HG02642 (cell line): ENCODE data around the gene NOL11.
"Not testable (repeated sequence)": the region's sequence is repeated elsewhere in the genome, so short reads cannot be mapped to it uniquely, and the experiment has no call there.

ENCODE experiments used
- ATAC-seq: cut with Tn5 transposase; IDR thresholded peaks from one replicate; pipeline ENCODE4 v1.9.1; 2021; ENCODE audit warnings: mild to moderate bottlenecking; ENCODE audit not compliant: unreplicated experiment, poor library complexity

Gene NOL11

DNA sequence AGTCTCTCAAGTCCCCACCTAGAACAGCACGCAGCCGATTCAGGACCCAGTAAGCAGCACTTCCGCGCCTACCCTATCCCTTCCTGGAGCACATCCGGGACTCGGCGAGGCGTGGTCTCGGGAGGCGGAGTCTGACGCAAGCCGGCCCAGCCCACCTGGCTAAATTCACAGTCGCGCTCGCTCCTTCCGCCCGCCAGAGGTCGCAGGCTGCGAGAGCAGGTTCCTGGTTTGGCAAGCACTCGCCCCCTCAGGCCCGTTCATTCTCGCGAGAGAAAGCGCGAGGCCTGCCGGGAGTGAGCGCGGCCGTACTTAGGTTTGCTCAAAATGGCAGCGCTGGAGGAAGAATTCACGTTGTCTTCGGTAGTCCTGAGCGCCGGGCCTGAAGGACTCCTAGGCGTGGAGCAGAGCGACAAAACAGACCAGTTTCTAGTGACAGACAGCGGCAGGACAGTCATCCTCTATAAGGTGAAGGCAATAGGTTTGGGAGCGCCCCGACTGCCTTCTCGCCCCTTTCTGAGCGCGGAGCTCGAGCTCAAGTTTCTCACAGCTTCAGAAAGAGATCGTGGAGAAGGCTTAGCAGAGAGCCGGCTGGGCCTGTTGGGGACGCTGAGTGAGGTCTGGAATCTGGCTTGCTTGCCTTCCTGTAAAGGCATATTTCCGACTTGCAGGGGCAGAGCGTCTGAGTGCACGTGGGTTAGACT, at the start of gene NOL11:
Gene NOL11 (plus strand): TSS at position 313 of the 701 bp plus-strand sequence. CDS start 12 bp downstream, at position 325.
- ATAC-seq, result peak; percentile 98

DNA sequence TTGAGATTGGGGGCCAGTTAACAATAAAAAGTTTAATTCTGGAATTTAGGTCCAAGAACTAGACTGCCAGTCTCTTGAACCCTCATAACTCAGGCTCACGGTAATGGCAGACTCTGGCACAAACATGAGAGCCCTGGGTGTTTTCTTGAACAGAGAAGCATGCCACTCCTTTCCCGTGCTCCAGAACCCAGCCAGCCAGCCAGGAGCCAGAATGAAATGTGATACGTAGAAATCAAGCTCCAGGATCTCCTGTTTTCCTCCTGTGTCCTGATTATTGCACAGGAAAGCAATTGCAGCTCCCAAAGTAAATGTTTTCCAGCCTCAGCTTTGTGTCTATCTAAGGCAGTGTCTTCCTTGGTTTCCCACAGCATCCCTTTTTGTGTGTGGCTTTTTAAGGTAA, 46.2 kb upstream of the NOL11 start:
- ATAC-seq, result no peak

DNA sequence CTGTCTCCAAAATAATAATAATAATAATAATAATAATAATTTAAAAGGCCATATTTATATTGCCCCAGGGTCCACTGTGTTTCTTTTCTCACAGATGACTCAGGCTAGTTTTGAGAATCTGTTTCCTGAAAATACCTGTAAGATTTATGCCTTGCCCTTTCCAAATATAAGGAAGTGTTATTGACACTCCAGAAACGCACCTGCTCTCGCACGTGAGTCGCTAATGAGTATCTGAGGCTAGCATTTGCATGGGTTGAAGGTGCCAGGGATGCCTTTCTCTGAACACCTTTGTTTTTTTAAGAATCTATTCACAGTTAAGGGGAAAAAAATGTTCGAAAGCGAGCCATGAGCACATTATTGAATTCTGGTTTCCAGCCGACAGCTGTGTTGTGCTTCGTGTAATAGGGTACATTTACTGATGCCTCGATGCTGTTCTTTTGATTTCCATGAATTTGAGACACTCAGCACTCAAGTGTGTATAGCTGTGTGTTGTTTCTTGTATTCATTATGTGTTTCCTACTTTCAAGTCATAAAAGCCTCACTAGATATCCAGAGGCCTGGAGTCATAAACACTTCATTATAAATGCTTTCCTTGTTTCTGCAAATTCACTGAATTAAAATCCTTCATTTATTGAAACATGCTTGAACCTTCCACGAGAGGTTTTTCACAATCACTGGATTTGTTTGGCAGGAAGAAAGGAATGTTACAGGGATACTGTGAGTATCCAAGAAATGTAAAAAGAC, 45.0 kb upstream of the NOL11 start:
- no peak for ATAC-seq

DNA sequence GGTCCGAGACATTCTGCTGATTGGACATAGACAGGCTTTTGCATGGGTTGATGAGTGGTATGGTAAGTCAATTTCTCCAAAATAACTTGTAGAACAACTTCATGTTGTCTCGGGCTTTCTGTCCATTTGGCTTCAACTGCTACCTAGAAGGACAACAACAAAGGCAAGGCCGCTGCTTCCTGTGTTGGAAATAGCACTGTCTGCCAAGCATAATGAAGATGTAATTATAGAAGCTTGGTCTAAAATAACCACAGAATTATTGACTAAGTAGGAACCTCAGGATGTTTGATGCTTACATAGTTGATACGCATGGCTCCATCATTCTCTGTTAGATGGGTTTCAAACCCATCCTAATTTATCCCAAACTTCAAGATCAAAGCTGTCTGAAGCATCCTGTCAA, 42.3 kb upstream of the NOL11 start:
- no peak for ATAC-seq

- no peak for ATAC-seq
Observed at GRCh38 chr17:67676305-67676704, 41.4 kb upstream of the NOL11 start.

- ATAC-seq, result no peak
Observed at GRCh38 chr17:67678414-67678813, 39.3 kb upstream of the NOL11 start.

GRCh38 chr17:67679225-67679624, 38.5 kb upstream of the NOL11 start:
- no peak for ATAC-seq

DNA sequence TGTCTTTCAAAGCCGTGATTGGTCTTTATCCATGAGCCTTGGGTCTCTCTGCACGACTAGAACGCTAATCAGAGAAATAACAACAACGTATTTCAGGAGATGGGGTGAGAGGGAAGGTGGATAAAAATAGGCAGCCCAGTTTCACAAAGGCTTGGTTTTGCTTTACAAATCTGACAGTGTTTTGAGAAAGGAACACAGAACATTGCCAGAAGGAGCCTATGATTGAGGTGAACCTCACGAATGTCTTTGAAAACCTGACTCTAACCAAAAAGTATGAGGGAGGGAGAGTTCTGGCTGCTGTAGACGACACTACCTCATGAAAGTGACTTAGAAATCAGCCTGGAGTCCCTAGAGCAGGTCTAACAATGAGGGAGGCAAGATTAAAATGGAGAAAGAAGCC, 38.0 kb upstream of the NOL11 start:
- no peak for ATAC-seq

GRCh38 chr17:67680445-67681224, 37.1 kb upstream of the NOL11 start:
- ATAC-seq, result no peak

GRCh38 chr17:67682196-67682595, 35.5 kb upstream of the NOL11 start:
- no peak for ATAC-seq

- no peak for ATAC-seq
Observed at GRCh38 chr17:67685351-67685750, 32.4 kb upstream of the NOL11 start.

- no peak for ATAC-seq
Observed at GRCh38 chr17:67686241-67686640, 31.5 kb upstream of the NOL11 start.

- ATAC-seq, result no peak
Observed at GRCh38 chr17:67687511-67687910, 30.2 kb upstream of the NOL11 start.

- no peak for ATAC-seq
Observed at GRCh38 chr17:67689534-67690177, 28.1 kb upstream of the NOL11 start.

DNA sequence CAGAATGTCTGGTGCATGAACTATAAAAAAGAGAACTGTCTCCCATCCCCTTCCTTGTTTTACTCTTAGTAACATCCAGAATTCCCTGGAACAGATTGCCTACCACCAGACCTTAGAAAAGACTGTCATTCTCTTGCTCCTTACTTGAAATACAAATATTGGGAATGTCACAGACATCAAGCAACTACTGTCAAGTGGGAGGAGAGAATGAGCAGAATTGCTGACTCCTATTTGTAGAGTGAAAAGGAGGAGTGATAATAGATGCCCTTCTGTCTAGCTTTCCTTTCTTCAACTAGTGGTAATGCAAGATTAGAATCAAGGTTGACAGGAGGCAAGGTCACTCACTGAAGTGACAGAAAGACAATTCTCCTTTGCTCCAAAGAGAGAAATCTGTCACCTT, 23.9 kb upstream of the NOL11 start:
- ATAC-seq, result no peak

DNA sequence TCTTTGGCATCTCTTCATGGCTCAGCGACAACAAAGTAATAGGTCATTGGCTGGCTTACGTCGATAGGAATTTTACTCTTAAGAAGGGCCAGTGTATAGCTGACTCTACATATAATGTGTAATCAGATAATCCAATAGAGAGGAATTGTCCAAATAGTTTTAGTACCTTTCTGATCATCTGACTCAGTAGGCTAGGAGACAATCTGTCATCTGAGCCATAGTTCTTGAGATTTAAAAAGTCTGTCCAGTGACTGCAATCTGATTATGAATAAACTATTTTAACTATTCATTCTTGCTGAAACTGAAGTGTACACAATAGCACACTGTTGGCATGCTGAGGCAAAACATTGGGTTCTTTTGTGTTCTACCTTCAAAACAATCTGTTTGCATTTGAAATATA, 21.4 kb upstream of the NOL11 start:
- ATAC-seq, result no peak

GRCh38 chr17:67696853-67697498, 20.8 kb upstream of the NOL11 start:
- no peak for ATAC-seq

DNA sequence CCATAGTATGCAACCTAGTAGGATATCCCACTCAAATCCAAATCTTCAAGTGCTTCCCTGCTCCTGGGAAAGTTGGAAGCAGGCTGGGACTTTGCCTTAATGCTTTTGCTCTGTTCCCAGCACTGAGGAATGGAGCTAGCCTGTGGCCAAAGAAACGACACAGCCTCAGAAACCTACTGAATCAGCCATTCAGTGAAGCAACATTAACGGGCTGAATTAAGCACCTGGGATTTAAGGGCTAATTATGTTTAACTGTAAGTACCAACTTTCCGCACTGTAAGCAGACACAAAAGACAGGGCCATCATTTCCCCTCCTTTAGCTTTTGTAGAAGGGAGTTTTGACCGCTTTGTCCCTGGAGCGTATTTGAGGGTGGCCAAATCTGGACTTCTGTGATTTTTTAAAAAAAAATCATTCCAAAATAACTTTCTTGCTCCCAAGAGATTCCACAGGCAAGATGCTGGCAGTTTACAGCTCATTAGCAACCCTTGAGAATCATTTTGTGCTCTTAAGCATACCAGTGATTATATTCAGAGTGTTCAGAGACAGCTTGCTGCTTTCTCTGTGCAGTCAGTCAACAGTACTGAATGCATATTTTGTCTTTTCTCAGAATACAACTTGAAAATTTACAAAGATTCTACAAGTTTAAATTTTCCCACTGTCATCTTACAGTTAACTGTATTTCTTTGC, 17.6 kb upstream of the NOL11 start:
- ATAC-seq, result no peak

GRCh38 chr17:67700725-67701119, 17.0 kb upstream of the NOL11 start:
- no peak for ATAC-seq

DNA sequence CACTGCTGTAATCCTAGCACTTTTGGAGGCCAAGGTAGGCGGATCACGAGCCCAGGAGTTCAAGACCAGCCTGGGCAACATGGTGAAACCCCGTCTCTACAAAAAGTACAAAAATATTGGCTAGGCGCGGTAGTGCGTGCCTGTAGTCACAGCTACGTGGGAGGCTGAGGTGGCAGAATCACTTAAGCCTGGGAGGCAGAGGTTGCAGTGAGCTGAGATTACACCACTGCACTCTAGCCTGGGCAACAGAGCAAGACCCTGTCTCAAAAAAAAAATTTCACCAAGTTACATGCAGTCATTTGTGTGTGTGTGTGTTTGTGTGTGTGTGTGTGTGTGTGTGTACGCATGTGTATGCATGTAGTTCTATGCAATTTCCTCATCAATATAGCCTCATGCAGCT, 14.9 kb upstream of the NOL11 start:
- ATAC-seq, result not testable (repeated sequence)
